ENCODE measurements around the gene DLGAP4.

- TF ChIP-seq, protein P1, sequence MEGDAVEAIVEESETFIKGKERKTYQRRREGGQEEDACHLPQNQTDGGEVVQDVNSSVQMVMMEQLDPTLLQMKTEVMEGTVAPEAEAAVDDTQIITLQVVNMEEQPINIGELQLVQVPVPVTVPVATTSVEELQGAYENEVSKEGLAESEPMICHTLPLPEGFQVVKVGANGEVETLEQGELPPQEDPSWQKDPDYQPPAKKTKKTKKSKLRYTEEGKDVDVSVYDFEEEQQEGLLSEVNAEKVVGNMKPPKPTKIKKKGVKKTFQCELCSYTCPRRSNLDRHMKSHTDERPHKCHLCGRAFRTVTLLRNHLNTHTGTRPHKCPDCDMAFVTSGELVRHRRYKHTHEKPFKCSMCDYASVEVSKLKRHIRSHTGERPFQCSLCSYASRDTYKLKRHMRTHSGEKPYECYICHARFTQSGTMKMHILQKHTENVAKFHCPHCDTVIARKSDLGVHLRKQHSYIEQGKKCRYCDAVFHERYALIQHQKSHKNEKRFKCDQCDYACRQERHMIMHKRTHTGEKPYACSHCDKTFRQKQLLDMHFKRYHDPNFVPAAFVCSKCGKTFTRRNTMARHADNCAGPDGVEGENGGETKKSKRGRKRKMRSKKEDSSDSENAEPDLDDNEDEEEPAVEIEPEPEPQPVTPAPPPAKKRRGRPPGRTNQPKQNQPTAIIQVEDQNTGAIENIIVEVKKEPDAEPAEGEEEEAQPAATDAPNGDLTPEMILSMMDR (conservative IDR thresholded peaks at IDR 0.05 in 1 of 2, IDR thresholded peaks at IDR 0.05 in 1 of 2; ENCODE audit: extremely low read depth in 1 of 2, insufficient read depth in 1 of 2, low read depth in 1 of 2, low read length in 2 of 2), result no peak
- TF ChIP-seq EZH2 (IDR thresholded peaks at IDR 0.05; ENCODE audit: borderline replicate concordance, low read length), result no peak
These were observed 241.3 kb downstream of the DLGAP4 start for GRCh38 chr20:36547186-36548005.
